H1 (cell line): Measurements from ENCODE around the gene SLC30A3. TPM values are rescaled to one million over a fixed set of nuclear protein-coding genes. Genes with fewer than 3 reads are reported as not detected.
A peak's percentile ranks its signal among the peaks of the same experiment; 100 is the strongest.

Experiments
- ASH2L ChIP-seq: fragments of 200-600, 300-600 bp; sonication (generic); IDR thresholded peaks from one replicate; pipeline ENCODE4 v1.7.1; 2017; ENCODE audit warnings: low read length
- BACH1 ChIP-seq: IDR thresholded peaks from 2 replicates; pipeline ENCODE4 v1.6.1; 2012; ENCODE audit warnings: low read length, improper control_type of control experiment
- CEBPB ChIP-seq: IDR thresholded peaks from 2 replicates; pipeline ENCODE4 v1.6.1; 2012; ENCODE audit warnings: low read depth, low read length
- CREB1 ChIP-seq: IDR thresholded peaks from 2 replicates; pipeline ENCODE4 v1.6.1; 2012; ENCODE audit warnings: inconsistent platforms
- CTBP2 ChIP-seq: IDR thresholded peaks from 2 replicates; pipeline ENCODE4 v1.7.0; 2011; ENCODE audit warnings: borderline replicate concordance, mild to moderate bottlenecking, moderate library complexity, mixed read lengths, low read length; ENCODE audit not compliant: insufficient read depth, insufficient read length
- EZH2 ChIP-seq: fragments of 200-600 bp; sonication (generic); IDR thresholded peaks from 2 replicates; pipeline ENCODE4 v1.7.1; 2012; ENCODE audit warnings: low read depth, mild to moderate bottlenecking, moderate library complexity, low read length, inconsistent platforms; ENCODE audit not compliant: severe bottlenecking
- GTF2F1 ChIP-seq: IDR thresholded peaks from 2 replicates; pipeline ENCODE4 v1.6.1; 2012; ENCODE audit warnings: low read depth, low read length, improper control_type of control experiment, borderline replicate concordance
- JUN ChIP-seq: IDR thresholded peaks from 2 replicates; pipeline ENCODE4 v1.6.1; 2011; ENCODE audit warnings: low read depth, mild to moderate bottlenecking, improper control_type of control experiment, low read length
- MAFK ChIP-seq: IDR thresholded peaks from 2 replicates; pipeline ENCODE4 v1.6.1; 2012; ENCODE audit warnings: low read depth, mild to moderate bottlenecking, improper control_type of control experiment, low read length
- PHF8 ChIP-seq: fragments of 200-600 bp; sonication (generic); conservative IDR thresholded peaks from 2 replicates; pipeline ENCODE4 v1.7.1; 2012; ENCODE audit warnings: low read depth, mild to moderate bottlenecking, inconsistent platforms, low read length, moderate library complexity
- POLR2A ChIP-seq, 2 experiments: IDR thresholded peaks; 1 replicate in 1 of 2; 2 replicates in 1 of 2; pipeline ENCODE4 v1.6.1; 2011; ENCODE audit warnings: low read depth in 2 of 2, low read length in 2 of 2, mild to moderate bottlenecking in 2 of 2; ENCODE audit errors: control extremely low read depth in 1 of 2
- POU5F1 ChIP-seq: IDR thresholded peaks from 2 replicates; pipeline ENCODE4 v1.6.1; 2011; ENCODE audit warnings: low read depth, mild to moderate bottlenecking, low read length, moderate library complexity
- RAD21 ChIP-seq, 2 experiments: IDR thresholded peaks in 1 of 2; conservative IDR thresholded peaks in 1 of 2; 2 replicates each; pipeline ENCODE4 v1.6.1; 2011; ENCODE audit warnings: low read depth in 2 of 2, low read length in 2 of 2, improper control_type of control experiment in 1 of 2, inconsistent platforms in 1 of 2, mild to moderate bottlenecking in 1 of 2, moderate library complexity in 1 of 2
- RBBP5 ChIP-seq: IDR thresholded peaks from 2 replicates; pipeline ENCODE4 v1.7.1; 2012; ENCODE audit warnings: low read depth, mild to moderate bottlenecking, inconsistent platforms, low read length, moderate library complexity, borderline replicate concordance
- RNF2 ChIP-seq: fragments of 200-900, 300-1000 bp; sonication (generic); IDR thresholded peaks from 2 replicates; pipeline ENCODE4 v1.7.1; 2016; ENCODE audit warnings: borderline replicate concordance, low read depth, mild to moderate bottlenecking, antibody characterized with exemption, low read length; ENCODE audit not compliant: poor library complexity, severe bottlenecking; ENCODE audit errors: missing control alignments
- RXRA ChIP-seq: IDR thresholded peaks from 2 replicates; pipeline ENCODE4 v1.6.1; 2011; ENCODE audit warnings: low read depth, mild to moderate bottlenecking, low read length, moderate library complexity; ENCODE audit not compliant: insufficient read depth
- SP4 ChIP-seq: IDR thresholded peaks from 2 replicates; pipeline ENCODE4 v1.6.1; 2012; ENCODE audit warnings: low read length, inconsistent platforms
- SRF ChIP-seq: IDR thresholded peaks from 2 replicates; pipeline ENCODE4 v1.6.1; 2011; ENCODE audit warnings: mild to moderate bottlenecking, low read depth, low read length, moderate library complexity
- SUZ12 ChIP-seq: fragments of 200-600 bp; sonication (generic); IDR thresholded peaks from 2 replicates; pipeline ENCODE4 v1.6.1; 2012; ENCODE audit warnings: mild to moderate bottlenecking, inconsistent platforms, low read length, moderate library complexity, mixed read lengths
- TAF1 ChIP-seq: IDR thresholded peaks from 2 replicates; pipeline ENCODE4 v1.6.1; 2011; ENCODE audit warnings: mild to moderate bottlenecking, low read depth, low read length
- TCF12 ChIP-seq: IDR thresholded peaks from 2 replicates; pipeline ENCODE4 v1.6.1; 2011; ENCODE audit warnings: low read depth, mild to moderate bottlenecking, low read length
- TEAD4 ChIP-seq: IDR thresholded peaks from 2 replicates; pipeline ENCODE4 v1.6.1; 2012; ENCODE audit warnings: low read depth, low read length, inconsistent platforms, mixed read lengths
- polyA plus RNA-seq, 7 experiments: library from polyadenylated mRNA; depleted of rRNA in 3 of 7; stranded (reverse) in 5 of 7; unstranded in 2 of 7; fragments of >200 nt in 5 of 7; fragments of 200-250 nt in 2 of 7; gene quantifications; 1 replicate in 5 of 7; 2 replicates in 1 of 7; 4 replicates in 1 of 7; pipeline versions ENCODE4 v1.2.1 to v1.2.3, GENCODE V29; 2011 to 2013; ENCODE audit warnings: missing spikeins in 2 of 7, mixed read lengths in 2 of 7
- total RNA-seq: library from RNA; stranded (reverse); fragmentation: NEBNext Ultra II Directional; extraction: Animal tissue kit (Norgen Biotek cat#: 25700); gene quantifications from 2 replicates; pipeline ENCODE4 v1.2.1, GENCODE V29; 2021
- TF ChIP-seq, protein P1 (sequence below): IDR thresholded peaks from 2 replicates; pipeline ENCODE4 v1.6.1; 2012; ENCODE audit warnings: inconsistent platforms
- TF ChIP-seq, protein P2 (sequence below): IDR thresholded peaks from 2 replicates; pipeline ENCODE4 v1.6.1; 2011; ENCODE audit warnings: low read depth, mild to moderate bottlenecking, low read length; ENCODE audit not compliant: insufficient read depth
- TF ChIP-seq, protein P3 (sequence below): IDR thresholded peaks from 2 replicates; pipeline ENCODE4 v1.6.1; 2012; ENCODE audit warnings: inconsistent platforms

The SLC30A3 gene
- total and polyA plus RNA-seq, 2 of the 8 experiments (the other 6 are each of a cell fraction or from before 2014, with no cell fraction given) = 15.2 to 30.7 TPM

DNA sequence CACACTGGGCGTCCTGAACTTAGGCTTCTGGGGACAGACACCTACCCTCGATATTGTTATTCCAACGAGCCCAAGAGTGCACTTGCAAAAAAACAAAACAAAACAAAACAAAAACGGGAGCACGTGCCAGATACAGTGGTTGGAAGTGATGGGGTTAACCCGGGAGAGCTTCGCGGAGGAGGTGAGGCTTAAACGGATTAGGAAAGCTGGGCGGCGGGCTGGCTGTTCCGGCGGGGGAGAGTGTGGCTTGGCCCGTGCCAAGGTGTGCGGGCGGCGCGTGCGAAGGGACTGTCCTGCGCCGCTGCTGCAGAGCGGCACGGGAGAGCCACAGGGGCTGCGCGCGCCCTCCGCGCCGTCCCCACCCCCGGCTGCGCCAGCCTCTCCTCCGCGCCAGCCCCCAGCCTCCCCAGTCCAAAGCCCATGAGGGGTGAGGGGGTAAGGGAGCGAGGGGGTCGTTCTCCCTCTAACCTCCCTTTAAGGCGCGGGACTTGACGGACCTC, 1.5 kb upstream of the SLC30A3 start (continued):
- TF ChIP-seq TAF1 (no peak), CEBPB (no peak), SUZ12 (peak; percentile 32; the same call in 1 of the 2 replicates), PHF8 (no peak), JUN (no peak), EZH2 (peak; percentile 64), RAD21 (IDR thresholded peaks at IDR 0.05 in 1 of 2, conservative IDR thresholded peaks at IDR 0.05 in 1 of 2; ENCODE audit: low read depth in 2 of 2, low read length in 2 of 2) (no peak), SP4 (no peak), RNF2 (peak; percentile 77), RBBP5 (no peak), TCF12 (no peak), RXRA (no peak), ASH2L (no peak), BACH1 (no peak), POLR2A (IDR thresholded peaks at IDR 0.05; ENCODE audit: control extremely low read depth in 1 of 2, low read depth in 2 of 2, low read length in 2 of 2) (no peak), TEAD4 (no peak), POU5F1 (no peak), CREB1 (no peak), SRF (no peak), CTBP2 (no peak), GTF2F1 (no peak), MAFK (no peak)
- TF ChIP-seq, protein P1, sequence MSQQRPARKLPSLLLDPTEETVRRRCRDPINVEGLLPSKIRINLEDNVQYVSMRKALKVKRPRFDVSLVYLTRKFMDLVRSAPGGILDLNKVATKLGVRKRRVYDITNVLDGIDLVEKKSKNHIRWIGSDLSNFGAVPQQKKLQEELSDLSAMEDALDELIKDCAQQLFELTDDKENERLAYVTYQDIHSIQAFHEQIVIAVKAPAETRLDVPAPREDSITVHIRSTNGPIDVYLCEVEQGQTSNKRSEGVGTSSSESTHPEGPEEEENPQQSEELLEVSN = peak; percentile 84
- TF ChIP-seq, protein P2, sequence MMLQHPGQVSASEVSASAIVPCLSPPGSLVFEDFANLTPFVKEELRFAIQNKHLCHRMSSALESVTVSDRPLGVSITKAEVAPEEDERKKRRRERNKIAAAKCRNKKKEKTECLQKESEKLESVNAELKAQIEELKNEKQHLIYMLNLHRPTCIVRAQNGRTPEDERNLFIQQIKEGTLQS = no peak
- TF ChIP-seq, protein P3, sequence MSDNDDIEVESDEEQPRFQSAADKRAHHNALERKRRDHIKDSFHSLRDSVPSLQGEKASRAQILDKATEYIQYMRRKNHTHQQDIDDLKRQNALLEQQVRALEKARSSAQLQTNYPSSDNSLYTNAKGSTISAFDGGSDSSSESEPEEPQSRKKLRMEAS = peak; percentile 85
